Panc1 (cell line): ENCODE results near the gene LIMK1.

Source experiments
- POLR2AphosphoS5 ChIP-seq: IDR thresholded peaks from 2 replicates; pipeline ENCODE4 v1.6.1; 2012; ENCODE audit warnings: mild to moderate bottlenecking, low read depth, low read length, moderate library complexity
- TF ChIP-seq, protein P1 (sequence below): fragments of 450-650 bp; IDR thresholded peaks from 2 replicates; pipeline ENCODE4 v1.5.1; 2017; ENCODE audit warnings: mild to moderate bottlenecking
- TF ChIP-seq, protein P2 (sequence below), 2 experiments: IDR thresholded peaks; 2 replicates each; pipeline ENCODE4 v1.6.1; 2011 to 2012; ENCODE audit warnings: low read depth in 2 of 2, control low read depth in 1 of 2, low read length in 1 of 2, mild to moderate bottlenecking in 1 of 2, moderate library complexity in 1 of 2; ENCODE audit not compliant: insufficient read depth in 1 of 2

DNA sequence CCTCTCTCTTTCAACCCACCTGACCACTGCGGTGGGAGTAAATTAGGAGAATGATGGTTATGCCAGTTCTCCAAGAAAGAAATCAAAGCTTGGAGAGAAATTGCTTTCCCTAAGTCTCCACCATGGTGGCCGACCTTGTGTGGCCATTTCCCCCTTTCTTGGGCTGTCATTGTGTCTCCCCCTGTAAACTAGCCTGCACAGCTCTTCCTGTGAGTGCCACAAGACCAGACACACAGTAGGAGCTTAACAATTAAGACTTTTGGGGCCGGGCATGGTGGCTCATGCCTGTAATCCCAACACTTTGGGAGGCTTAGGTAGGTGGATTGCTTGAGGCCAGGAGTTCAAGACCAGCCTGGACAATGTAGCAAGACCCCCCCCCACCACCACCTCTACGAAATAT, 18.9 kb upstream of the LIMK1 start:
- no peak for TF ChIP-seq POLR2AphosphoS5
- TF ChIP-seq, protein P1, sequence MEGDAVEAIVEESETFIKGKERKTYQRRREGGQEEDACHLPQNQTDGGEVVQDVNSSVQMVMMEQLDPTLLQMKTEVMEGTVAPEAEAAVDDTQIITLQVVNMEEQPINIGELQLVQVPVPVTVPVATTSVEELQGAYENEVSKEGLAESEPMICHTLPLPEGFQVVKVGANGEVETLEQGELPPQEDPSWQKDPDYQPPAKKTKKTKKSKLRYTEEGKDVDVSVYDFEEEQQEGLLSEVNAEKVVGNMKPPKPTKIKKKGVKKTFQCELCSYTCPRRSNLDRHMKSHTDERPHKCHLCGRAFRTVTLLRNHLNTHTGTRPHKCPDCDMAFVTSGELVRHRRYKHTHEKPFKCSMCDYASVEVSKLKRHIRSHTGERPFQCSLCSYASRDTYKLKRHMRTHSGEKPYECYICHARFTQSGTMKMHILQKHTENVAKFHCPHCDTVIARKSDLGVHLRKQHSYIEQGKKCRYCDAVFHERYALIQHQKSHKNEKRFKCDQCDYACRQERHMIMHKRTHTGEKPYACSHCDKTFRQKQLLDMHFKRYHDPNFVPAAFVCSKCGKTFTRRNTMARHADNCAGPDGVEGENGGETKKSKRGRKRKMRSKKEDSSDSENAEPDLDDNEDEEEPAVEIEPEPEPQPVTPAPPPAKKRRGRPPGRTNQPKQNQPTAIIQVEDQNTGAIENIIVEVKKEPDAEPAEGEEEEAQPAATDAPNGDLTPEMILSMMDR: no peak
- TF ChIP-seq, protein P2, sequence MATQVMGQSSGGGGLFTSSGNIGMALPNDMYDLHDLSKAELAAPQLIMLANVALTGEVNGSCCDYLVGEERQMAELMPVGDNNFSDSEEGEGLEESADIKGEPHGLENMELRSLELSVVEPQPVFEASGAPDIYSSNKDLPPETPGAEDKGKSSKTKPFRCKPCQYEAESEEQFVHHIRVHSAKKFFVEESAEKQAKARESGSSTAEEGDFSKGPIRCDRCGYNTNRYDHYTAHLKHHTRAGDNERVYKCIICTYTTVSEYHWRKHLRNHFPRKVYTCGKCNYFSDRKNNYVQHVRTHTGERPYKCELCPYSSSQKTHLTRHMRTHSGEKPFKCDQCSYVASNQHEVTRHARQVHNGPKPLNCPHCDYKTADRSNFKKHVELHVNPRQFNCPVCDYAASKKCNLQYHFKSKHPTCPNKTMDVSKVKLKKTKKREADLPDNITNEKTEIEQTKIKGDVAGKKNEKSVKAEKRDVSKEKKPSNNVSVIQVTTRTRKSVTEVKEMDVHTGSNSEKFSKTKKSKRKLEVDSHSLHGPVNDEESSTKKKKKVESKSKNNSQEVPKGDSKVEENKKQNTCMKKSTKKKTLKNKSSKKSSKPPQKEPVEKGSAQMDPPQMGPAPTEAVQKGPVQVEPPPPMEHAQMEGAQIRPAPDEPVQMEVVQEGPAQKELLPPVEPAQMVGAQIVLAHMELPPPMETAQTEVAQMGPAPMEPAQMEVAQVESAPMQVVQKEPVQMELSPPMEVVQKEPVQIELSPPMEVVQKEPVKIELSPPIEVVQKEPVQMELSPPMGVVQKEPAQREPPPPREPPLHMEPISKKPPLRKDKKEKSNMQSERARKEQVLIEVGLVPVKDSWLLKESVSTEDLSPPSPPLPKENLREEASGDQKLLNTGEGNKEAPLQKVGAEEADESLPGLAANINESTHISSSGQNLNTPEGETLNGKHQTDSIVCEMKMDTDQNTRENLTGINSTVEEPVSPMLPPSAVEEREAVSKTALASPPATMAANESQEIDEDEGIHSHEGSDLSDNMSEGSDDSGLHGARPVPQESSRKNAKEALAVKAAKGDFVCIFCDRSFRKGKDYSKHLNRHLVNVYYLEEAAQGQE (IDR thresholded peaks at IDR 0.05; ENCODE audit: insufficient read depth in 1 of 2, low read depth in 2 of 2, low read length in 1 of 2): no peak
